ENCODE measurements around the gene CTNNBL1. TPM values are rescaled to one million over a fixed set of nuclear protein-coding genes. Genes with fewer than 3 reads are reported as not detected.

CTNNBL1 gene
- total and polyA plus RNA-seq, 2 of the 4 experiments (the other 2 are of a cell fraction) = 29.9 to 34.1 TPM

DNA sequence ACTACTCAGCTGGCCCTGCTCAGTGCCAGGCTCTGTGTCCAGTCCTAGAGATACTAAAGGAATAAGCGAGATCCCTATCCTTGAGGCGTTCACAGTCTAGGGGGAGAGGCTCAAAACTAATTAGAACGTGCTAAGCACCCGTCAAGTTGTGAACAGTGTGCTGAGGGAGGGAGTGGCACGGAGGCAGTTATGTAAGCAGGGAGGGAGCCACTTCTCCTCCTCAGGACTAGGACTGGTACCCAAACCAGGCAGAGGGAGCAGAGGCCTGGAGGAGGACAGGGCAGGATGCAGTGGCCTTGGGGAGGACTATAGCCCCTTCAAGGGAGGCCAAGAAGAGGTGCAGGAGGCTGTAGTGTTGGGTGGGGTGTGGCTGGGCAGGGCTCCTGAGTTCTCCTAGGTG, 169.5 kb downstream of the CTNNBL1 start:
- in situ Hi-C loops (cut with MboI; ENCODE audit: low sequenced_read_pairs) = no loop called here

More for the DNA sequence above, 169.5 kb downstream of the CTNNBL1 start:
- Histone ChIP-seq H3K27ac (ENCODE audit: insufficient read depth, low read length) (no peak overlapping the region), H3K56ac (ENCODE audit: extremely low read depth, insufficient read depth, low read length) (no peak overlapping the region), H2BK15ac (ENCODE audit: low read depth, low read length) (no peak overlapping the region), H3K4me3 (ENCODE audit: insufficient read depth, low read depth, low read length) (no peak overlapping the region), H4K20me1 (ENCODE audit: insufficient read depth, low read length) (no peaks in the 10 kb centered on the region), H3K9ac (ENCODE audit: low read depth, low read length) (no peak overlapping the region), H4K5ac (ENCODE audit: low read depth, low read length) (no peak overlapping the region), H2AK5ac (ENCODE audit: low read depth, low read length) (no peak overlapping the region), H4K8ac (ENCODE audit: low read depth in 2 of 2, low read length in 2 of 2) (no peak overlapping the region), H2BK120ac (ENCODE audit: low read depth, low read length) (no peak overlapping the region), H4K91ac (ENCODE audit: insufficient read depth, low read depth, low read length) (no peak overlapping the region), H3K14ac (replicated peaks; ENCODE audit: low read depth, low read length) (no peak overlapping the region), H3K18ac (ENCODE audit: low read depth, low read length) (no peak overlapping the region), H3K23ac (ENCODE audit: low read depth, low read length) (no peak overlapping the region), H2BK5ac (ENCODE audit: low read depth, low read length, poor library complexity, severe bottlenecking) (no peak overlapping the region), H3K9me3 (ENCODE audit: control insufficient read depth, insufficient read depth, low read length) (no peaks in the 10 kb centered on the region), H3K4me1 (ENCODE audit: control insufficient read depth, insufficient read depth, low read length) (no peaks in the 10 kb centered on the region; the same call in 1 of the 2 replicates), H3K79me1 (ENCODE audit: low read depth in 1 of 2, low read length in 2 of 2) (no peaks in the 10 kb centered on the region), H2AFZ (replicated peaks; ENCODE audit: low read length, poor library complexity) (no peak overlapping the region), H3K9me1 (ENCODE audit: insufficient read depth, low read length) (peaks cover 5% of the 10 kb centered on the region; the same call in 1 of the 2 replicates), H3K27me3 (ENCODE audit: control insufficient read depth, insufficient read depth, low read length) (no peaks in the 10 kb centered on the region), H3K4me2 (ENCODE audit: low read depth, low read length) (no peak overlapping the region), H3K4ac (ENCODE audit: low read depth, low read length) (no peak overlapping the region), H3K36me3 (ENCODE audit: control insufficient read depth, insufficient read depth, low read length) (peaks cover 19% of the 10 kb centered on the region), H2AK9ac (replicated peaks; ENCODE audit: low read depth, low read length, poor library complexity) (no peak overlapping the region), H2BK20ac (ENCODE audit: low read depth, low read length) (no peak overlapping the region)
- ChIA-PET CTCF (no interaction called here), POLR2A (ENCODE audit: unreplicated experiment) (no interaction called here)
- dilution Hi-C loops (cut with HindIII; ENCODE audit: low sequenced_read_pairs, unreplicated experiment) (no loop called here), intact Hi-C loops (cut with micrococcal nuclease) (no loop called here)
- WGBS, 2 experiments (ENCODE audit: extremely low coverage in 2 of 2, insufficient read length in 1 of 2) = 92% methylated on average over 4 of the region's 5 CpGs; no CpG with 5 or more reads in 1 of the 2 experiments
- BruUV-seq (replicated peaks) = no TSS peak
- no peak for ATAC-seq (ENCODE audit: low read depth)
- TF ChIP-seq NFE2L2 (IDR thresholded peaks at IDR 0.05; ENCODE audit: low read depth, low read length) (no peak), RFX5 (IDR thresholded peaks at IDR 0.05; ENCODE audit: low read depth, low read length) (no peak), MXI1 (IDR thresholded peaks at IDR 0.05; ENCODE audit: borderline replicate concordance, low read depth, low read length) (no peak), RAD21 (IDR thresholded peaks at IDR 0.05; ENCODE audit: low read length) (no peak)
- DNase-seq = no peak
